Neural cell (in vitro differentiated cells): Measurements from ENCODE around the gene WRAP53. TPM values are rescaled to one million over a fixed set of nuclear protein-coding genes. Genes with fewer than 3 reads are reported as not detected.

ENCODE experiments used
- H2AFZ ChIP-seq: fragments of 200-600, 300-800 bp; sonication (generic), shearing (Covaris generic); 2 replicates; pipeline ENCODE4 v1.6.0; 2014; ENCODE audit warnings: low read depth, mild to moderate bottlenecking, antibody characterized with exemption, low read length, moderate library complexity
- H3F3A ChIP-seq: fragments of 200-600 bp; shearing (Covaris generic); 2 replicates; pipeline ENCODE4 v1.6.1; 2016; ENCODE audit warnings: mild to moderate bottlenecking, moderate library complexity, mixed read lengths, antibody characterized with exemption, low read length; ENCODE audit not compliant: insufficient read depth, poor library complexity, severe bottlenecking
- H3K27ac ChIP-seq: fragments of 200-600, 300-800 bp; sonication (generic), shearing (Covaris generic); 2 replicates; pipeline ENCODE4 v1.5.1; 2014; ENCODE audit warnings: mild to moderate bottlenecking, low read length, moderate library complexity
- H3K27me3 ChIP-seq: fragments of 300-800, 200-600 bp; sonication (generic), shearing (Covaris generic); 2 replicates; pipeline ENCODE4 v1.6.0; 2014; ENCODE audit warnings: mild to moderate bottlenecking, low read depth, low read length, moderate library complexity; ENCODE audit not compliant: insufficient read depth
- H3K36me3 ChIP-seq: fragments of 300-800, 200-600 bp; sonication (generic), shearing (Covaris generic); 2 replicates; pipeline ENCODE4 v1.5.1; 2014; ENCODE audit warnings: mild to moderate bottlenecking, antibody characterized with exemption, low read length, moderate library complexity; ENCODE audit not compliant: insufficient read depth
- H3K4me2 ChIP-seq: fragments of 300-800, 200-600 bp; sonication (generic), shearing (Covaris generic); 2 replicates; pipeline ENCODE4 v1.6.0; 2014; ENCODE audit warnings: mild to moderate bottlenecking, low read length
- H3K4me3 ChIP-seq: fragments of 300-800, 200-600 bp; sonication (generic), shearing (Covaris generic); 2 replicates; pipeline ENCODE4 v1.5.1; 2014; ENCODE audit warnings: mild to moderate bottlenecking, low read length, moderate library complexity
- H3K79me2 ChIP-seq: fragments of 200-600 bp; shearing (Covaris generic); replicated peaks from 2 replicates; pipeline ENCODE4 v1.6.0; 2014; ENCODE audit warnings: mild to moderate bottlenecking, low read length, moderate library complexity; ENCODE audit not compliant: insufficient read depth
- H3K9ac ChIP-seq: fragments of 300-800, 200-600 bp; sonication (generic), shearing (Covaris generic); 2 replicates; pipeline ENCODE4 v1.6.1; 2016; ENCODE audit warnings: mild to moderate bottlenecking, low read length, mixed read lengths
- H3K9me2 ChIP-seq: fragments of 200-600 bp; shearing (Covaris generic); 2 replicates; pipeline ENCODE4 v1.6.1; 2016; ENCODE audit warnings: mild to moderate bottlenecking, low read length, mixed read lengths; ENCODE audit not compliant: insufficient read depth
- H3K9me3 ChIP-seq: fragments of 200-600, 300-800 bp; sonication (generic), shearing (Covaris generic); 2 replicates; pipeline ENCODE4 v1.6.1; 2016; ENCODE audit warnings: mild to moderate bottlenecking, mixed run types, low read length, moderate library complexity, mixed read lengths
- H4K20me1 ChIP-seq: fragments of 200-600 bp; shearing (Covaris generic); 2 replicates; pipeline ENCODE4 v1.6.1; 2016; ENCODE audit warnings: mild to moderate bottlenecking, mixed run types; ENCODE audit not compliant: insufficient read depth
- EP300 ChIP-seq: fragments of 450-650 bp; conservative IDR thresholded peaks from 2 replicates; pipeline ENCODE4 v1.6.1; 2014; ENCODE audit warnings: antibody characterized with exemption, mild to moderate bottlenecking, moderate library complexity; ENCODE audit not compliant: poor library complexity, severe bottlenecking
- EZH2 ChIP-seq: fragments of 200-600, 300-800 bp; shearing (Covaris generic), sonication (generic); IDR thresholded peaks from 2 replicates; pipeline ENCODE4 v1.6.1; 2014; ENCODE audit warnings: antibody characterized with exemption, low read length, borderline replicate concordance, mild to moderate bottlenecking; ENCODE audit not compliant: insufficient read depth, poor library complexity, severe bottlenecking
- MXI1 ChIP-seq: fragments of 450-650 bp; conservative IDR thresholded peaks from 2 replicates; pipeline ENCODE4 v1.6.1; 2014; ENCODE audit warnings: antibody characterized with exemption, mild to moderate bottlenecking; ENCODE audit not compliant: poor library complexity, severe bottlenecking
- POLR2AphosphoS5 ChIP-seq: IDR thresholded peaks from 2 replicates; pipeline ENCODE4 v1.6.1; 2012
- RAD21 ChIP-seq: fragments of 450-650 bp; conservative IDR thresholded peaks from 2 replicates; pipeline ENCODE4 v1.6.1; 2014; ENCODE audit warnings: antibody characterized with exemption, mild to moderate bottlenecking, moderate library complexity
- REST ChIP-seq: IDR thresholded peaks from 2 replicates; pipeline ENCODE4 v1.6.1; 2012; ENCODE audit warnings: borderline replicate concordance
- SMC3 ChIP-seq: fragments of 450-650 bp; conservative IDR thresholded peaks from 2 replicates; pipeline ENCODE4 v1.6.1; 2014; ENCODE audit warnings: antibody characterized with exemption, mild to moderate bottlenecking, moderate library complexity; ENCODE audit not compliant: poor library complexity
- TAF1 ChIP-seq: IDR thresholded peaks from 2 replicates; pipeline ENCODE4 v1.6.1; 2012; ENCODE audit warnings: low read depth
- polyA plus RNA-seq: library from polyadenylated mRNA; depleted of rRNA; stranded (reverse); fragments of >200 nt; gene quantifications from 2 replicates; pipeline ENCODE4 v1.2.3, GENCODE V29; 2014
- TF ChIP-seq, protein P1 (sequence below): fragments of 450-650 bp; IDR thresholded peaks from 2 replicates; pipeline ENCODE4 v1.5.1; 2014; ENCODE audit warnings: antibody characterized with exemption, mild to moderate bottlenecking, moderate library complexity; ENCODE audit not compliant: poor library complexity, severe bottlenecking

Gene WRAP53
- polyA plus RNA-seq, 1 donor from 2014 or later = 20.1 TPM

GRCh38 chr17:7729816-7730215 is 41.5 kb downstream of the WRAP53 start:
- H3K4me3 ChIP-seq = no peak overlapping the region
- no peak overlapping the region for H3K4me2 ChIP-seq
- no peaks in the 10 kb centered on the region for H3K9me2 ChIP-seq
- no peaks in the 10 kb centered on the region for H3F3A ChIP-seq
- TF ChIP-seq POLR2AphosphoS5 = no peak
- TF ChIP-seq, protein P1, sequence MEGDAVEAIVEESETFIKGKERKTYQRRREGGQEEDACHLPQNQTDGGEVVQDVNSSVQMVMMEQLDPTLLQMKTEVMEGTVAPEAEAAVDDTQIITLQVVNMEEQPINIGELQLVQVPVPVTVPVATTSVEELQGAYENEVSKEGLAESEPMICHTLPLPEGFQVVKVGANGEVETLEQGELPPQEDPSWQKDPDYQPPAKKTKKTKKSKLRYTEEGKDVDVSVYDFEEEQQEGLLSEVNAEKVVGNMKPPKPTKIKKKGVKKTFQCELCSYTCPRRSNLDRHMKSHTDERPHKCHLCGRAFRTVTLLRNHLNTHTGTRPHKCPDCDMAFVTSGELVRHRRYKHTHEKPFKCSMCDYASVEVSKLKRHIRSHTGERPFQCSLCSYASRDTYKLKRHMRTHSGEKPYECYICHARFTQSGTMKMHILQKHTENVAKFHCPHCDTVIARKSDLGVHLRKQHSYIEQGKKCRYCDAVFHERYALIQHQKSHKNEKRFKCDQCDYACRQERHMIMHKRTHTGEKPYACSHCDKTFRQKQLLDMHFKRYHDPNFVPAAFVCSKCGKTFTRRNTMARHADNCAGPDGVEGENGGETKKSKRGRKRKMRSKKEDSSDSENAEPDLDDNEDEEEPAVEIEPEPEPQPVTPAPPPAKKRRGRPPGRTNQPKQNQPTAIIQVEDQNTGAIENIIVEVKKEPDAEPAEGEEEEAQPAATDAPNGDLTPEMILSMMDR = no peak
- no peak for TF ChIP-seq EP300
- TF ChIP-seq SMC3 = no peak
- no peak for TF ChIP-seq EZH2
- no peak for TF ChIP-seq REST
- H3K9ac ChIP-seq = peak overlapping the region; percentile 15
- H2AFZ ChIP-seq = no peak overlapping the region
- H3K27me3 ChIP-seq = no peaks in the 10 kb centered on the region
- H4K20me1 ChIP-seq = no peaks in the 10 kb centered on the region
- H3K36me3 ChIP-seq = no peaks in the 10 kb centered on the region
- no peaks in the 10 kb centered on the region for H3K9me3 ChIP-seq
- H3K27ac ChIP-seq = peak overlapping the region; percentile 56
- no peaks in the 10 kb centered on the region for H3K79me2 ChIP-seq

DNA sequence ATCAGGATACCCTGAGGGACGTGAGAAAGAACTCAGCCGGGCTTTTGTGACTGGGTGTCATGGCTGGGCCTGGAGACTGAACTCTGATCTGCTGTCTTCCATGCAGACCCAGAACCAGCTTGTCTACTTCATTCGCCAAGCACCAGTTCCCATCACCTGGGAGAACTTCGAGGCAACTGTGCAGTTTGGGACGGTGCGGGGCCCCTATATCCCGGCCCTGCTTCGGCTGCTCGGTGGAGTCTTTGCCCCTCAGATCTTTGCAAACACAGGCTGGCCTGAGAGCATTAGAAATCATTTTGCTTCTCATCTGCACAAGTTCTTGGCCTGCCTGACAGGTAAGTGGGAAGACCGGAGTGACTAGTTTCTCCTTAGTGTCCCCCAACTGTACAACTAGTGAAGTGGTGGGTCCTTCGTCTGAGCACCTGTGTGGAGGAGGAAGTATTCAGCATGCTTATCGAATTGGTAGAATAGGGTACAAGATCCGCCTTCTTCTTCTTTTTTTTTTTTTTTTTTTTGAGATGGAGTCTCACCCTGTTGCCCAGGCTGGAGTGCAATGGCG is 44.8 kb downstream of the WRAP53 start:
- Histone ChIP-seq H3K9ac (no peak overlapping the region), H3K27me3 (no peaks in the 10 kb centered on the region), H3K27ac (no peak overlapping the region), H3K4me3 (no peak overlapping the region), H3K9me2 (no peaks in the 10 kb centered on the region), H2AFZ (no peak overlapping the region), H3K9me3 (no peaks in the 10 kb centered on the region), H3K36me3 (no peaks in the 10 kb centered on the region), H4K20me1 (no peaks in the 10 kb centered on the region), H3K79me2 (no peaks in the 10 kb centered on the region), H3F3A (no peaks in the 10 kb centered on the region), H3K4me2 (no peak overlapping the region)
- TF ChIP-seq TAF1 = no peak
- no peak for TF ChIP-seq EP300
- no peak for TF ChIP-seq EZH2
- no peak for TF ChIP-seq SMC3
- TF ChIP-seq RAD21 = no peak
- TF ChIP-seq MXI1 = no peak
- TF ChIP-seq POLR2AphosphoS5 = no peak
- TF ChIP-seq REST = no peak
- TF ChIP-seq, protein P1 = no peak
